CD4-positive, alpha-beta T cell treated with Interleukin-2 at 100 ng/mL for 4 hours (primary cell): ENCODE results near the gene MYT1.
"Not testable (repeated sequence)": the region's sequence is repeated elsewhere in the genome, so short reads cannot be mapped to it uniquely, and the experiment has no call there.

Experiments used
- DNase-seq: peaks from one replicate; pipeline ENCODE4 v3.0.0-alpha.2; 2020; ENCODE audit warnings: low spot score

MYT1 gene

GRCh38 chr20:64276817-64277216 is 112.6 kb downstream of the MYT1 start:
- no peak for DNase-seq

GRCh38 chr20:64277571-64278316 is 113.5 kb downstream of the MYT1 start:
- no peak for DNase-seq

- no peak for DNase-seq
Measured at GRCh38 chr20:64278317-64278681, 114.0 kb downstream of the MYT1 start.

- DNase-seq: no peak
Measured at GRCh38 chr20:64279826-64280459, 115.7 kb downstream of the MYT1 start.

GRCh38 chr20:64280460-64280843 is 116.2 kb downstream of the MYT1 start:
- DNase-seq: no peak

- DNase-seq: no peak
Measured at GRCh38 chr20:64283646-64284045, 119.4 kb downstream of the MYT1 start.

GRCh38 chr20:64285579-64286446 is 121.6 kb downstream of the MYT1 start:
- peak; percentile 61 for DNase-seq

- not testable (repeated sequence) for DNase-seq
Measured at GRCh38 chr20:64286447-64287263, 122.4 kb downstream of the MYT1 start.

GRCh38 chr20:64287264-64287590 is 123.0 kb downstream of the MYT1 start:
- not testable (repeated sequence) for DNase-seq
